Neural crest cell (in vitro differentiated cells): ENCODE data around the gene LAMA3. TPM values are rescaled to one million over a fixed set of nuclear protein-coding genes. Genes with fewer than 3 reads are reported as not detected.
A peak's percentile ranks its signal among the peaks of the same experiment; 100 is the strongest.

Experiments used
- DNase-seq: peaks from one replicate; pipeline ENCODE4 v3.0.0; 2021; ENCODE audit warnings: low read depth, mixed read lengths, low spot score
- H3K27ac Mint-ChIP-seq: one replicate; pipeline ENCODE4 v1.8.0; 2021; ENCODE audit warnings: mild to moderate bottlenecking, mixed read lengths; ENCODE audit not compliant: unreplicated experiment
- H3K27me3 Mint-ChIP-seq: 2 replicates; pipeline ENCODE4 v1.8.0; 2021; ENCODE audit warnings: low read depth, mild to moderate bottlenecking, mixed read lengths
- H3K36me3 Mint-ChIP-seq: 2 replicates; pipeline ENCODE4 v1.8.0; 2021; ENCODE audit warnings: low read depth, mild to moderate bottlenecking, mixed read lengths
- H3K4me1 Mint-ChIP-seq: 2 replicates; pipeline ENCODE4 v1.8.0; 2021; ENCODE audit warnings: mixed read lengths
- H3K4me3 Mint-ChIP-seq: one replicate; pipeline ENCODE4 v1.8.0; 2021; ENCODE audit warnings: mild to moderate bottlenecking, mixed read lengths
- H3K9me3 Mint-ChIP-seq: 2 replicates; pipeline ENCODE4 v1.8.0; 2021; ENCODE audit warnings: mixed read lengths
- total RNA-seq: library from RNA; stranded (reverse); gene quantifications from 2 replicates; pipeline ENCODE4 v1.2.1, GENCODE V29; 2021
- TF ChIP-seq, protein P1 (sequence below): fragments of 200-600 bp; sonication (generic); conservative IDR thresholded peaks from 2 replicates; pipeline ENCODE4 v1.5.0; 2021; ENCODE audit warnings: antibody characterized with exemption, mild to moderate bottlenecking

Gene LAMA3
- total RNA-seq, 1 donor from 2014 or later = 0.35 TPM

DNA sequence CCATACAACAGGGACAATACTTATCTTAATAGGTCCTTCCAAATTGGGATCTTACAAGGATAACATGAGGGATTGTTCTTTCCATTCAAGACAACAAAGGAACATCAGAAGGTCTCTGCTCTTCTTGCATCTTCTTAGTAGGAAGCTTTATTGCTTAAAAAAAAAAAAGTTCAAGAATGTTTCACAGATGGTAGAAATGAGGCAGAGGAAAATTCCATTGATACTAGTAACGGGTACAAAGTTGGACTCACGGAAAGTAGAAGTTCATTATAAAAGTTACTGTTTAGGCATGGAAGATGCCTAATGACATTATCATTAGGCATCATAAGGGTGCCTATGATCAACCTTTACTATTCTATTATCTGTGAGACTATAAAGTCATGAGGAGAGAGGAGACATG, 136.2 kb downstream of the LAMA3 start:
- Mint-ChIP-seq H3K9me3 (no peaks in the 10 kb centered on the region), H3K4me1 (peaks cover 4% of the 10 kb centered on the region), H3K4me3 (no peak overlapping the region), H3K36me3 (no peaks in the 10 kb centered on the region), H3K27ac (no peak overlapping the region), H3K27me3 (no peaks in the 10 kb centered on the region)
- no peak for DNase-seq
- TF ChIP-seq, protein P1, sequence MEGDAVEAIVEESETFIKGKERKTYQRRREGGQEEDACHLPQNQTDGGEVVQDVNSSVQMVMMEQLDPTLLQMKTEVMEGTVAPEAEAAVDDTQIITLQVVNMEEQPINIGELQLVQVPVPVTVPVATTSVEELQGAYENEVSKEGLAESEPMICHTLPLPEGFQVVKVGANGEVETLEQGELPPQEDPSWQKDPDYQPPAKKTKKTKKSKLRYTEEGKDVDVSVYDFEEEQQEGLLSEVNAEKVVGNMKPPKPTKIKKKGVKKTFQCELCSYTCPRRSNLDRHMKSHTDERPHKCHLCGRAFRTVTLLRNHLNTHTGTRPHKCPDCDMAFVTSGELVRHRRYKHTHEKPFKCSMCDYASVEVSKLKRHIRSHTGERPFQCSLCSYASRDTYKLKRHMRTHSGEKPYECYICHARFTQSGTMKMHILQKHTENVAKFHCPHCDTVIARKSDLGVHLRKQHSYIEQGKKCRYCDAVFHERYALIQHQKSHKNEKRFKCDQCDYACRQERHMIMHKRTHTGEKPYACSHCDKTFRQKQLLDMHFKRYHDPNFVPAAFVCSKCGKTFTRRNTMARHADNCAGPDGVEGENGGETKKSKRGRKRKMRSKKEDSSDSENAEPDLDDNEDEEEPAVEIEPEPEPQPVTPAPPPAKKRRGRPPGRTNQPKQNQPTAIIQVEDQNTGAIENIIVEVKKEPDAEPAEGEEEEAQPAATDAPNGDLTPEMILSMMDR = no peak

DNA sequence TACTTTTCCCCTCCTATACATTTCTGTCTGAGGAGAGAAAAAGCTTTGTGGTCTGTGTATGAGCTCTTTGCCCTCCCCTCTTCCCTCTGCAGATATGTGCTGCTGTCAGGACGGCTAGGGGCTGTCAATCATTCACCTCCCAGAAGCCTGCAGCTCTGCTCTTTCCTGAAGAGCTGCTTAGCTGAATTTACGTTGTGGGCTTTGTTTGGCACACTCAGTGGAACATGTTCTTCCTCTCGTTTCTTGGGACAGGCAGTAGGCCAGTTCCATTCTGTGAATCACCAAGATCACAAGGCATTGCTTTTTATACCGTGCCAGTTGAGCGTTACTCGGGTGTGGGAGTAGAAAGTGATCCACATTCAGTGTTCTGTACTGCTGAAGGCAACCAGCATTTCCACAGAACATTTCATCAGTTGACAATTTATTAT, 136.7 kb downstream of the LAMA3 start:
- Mint-ChIP-seq H3K27ac (peak overlapping the region; percentile 65), H3K4me1 (peaks cover 4% of the 10 kb centered on the region), H3K9me3 (no peaks in the 10 kb centered on the region), H3K4me3 (no peak overlapping the region), H3K27me3 (no peaks in the 10 kb centered on the region), H3K36me3 (no peaks in the 10 kb centered on the region)
- TF ChIP-seq, protein P1 = no peak
- no peak for DNase-seq

DNA sequence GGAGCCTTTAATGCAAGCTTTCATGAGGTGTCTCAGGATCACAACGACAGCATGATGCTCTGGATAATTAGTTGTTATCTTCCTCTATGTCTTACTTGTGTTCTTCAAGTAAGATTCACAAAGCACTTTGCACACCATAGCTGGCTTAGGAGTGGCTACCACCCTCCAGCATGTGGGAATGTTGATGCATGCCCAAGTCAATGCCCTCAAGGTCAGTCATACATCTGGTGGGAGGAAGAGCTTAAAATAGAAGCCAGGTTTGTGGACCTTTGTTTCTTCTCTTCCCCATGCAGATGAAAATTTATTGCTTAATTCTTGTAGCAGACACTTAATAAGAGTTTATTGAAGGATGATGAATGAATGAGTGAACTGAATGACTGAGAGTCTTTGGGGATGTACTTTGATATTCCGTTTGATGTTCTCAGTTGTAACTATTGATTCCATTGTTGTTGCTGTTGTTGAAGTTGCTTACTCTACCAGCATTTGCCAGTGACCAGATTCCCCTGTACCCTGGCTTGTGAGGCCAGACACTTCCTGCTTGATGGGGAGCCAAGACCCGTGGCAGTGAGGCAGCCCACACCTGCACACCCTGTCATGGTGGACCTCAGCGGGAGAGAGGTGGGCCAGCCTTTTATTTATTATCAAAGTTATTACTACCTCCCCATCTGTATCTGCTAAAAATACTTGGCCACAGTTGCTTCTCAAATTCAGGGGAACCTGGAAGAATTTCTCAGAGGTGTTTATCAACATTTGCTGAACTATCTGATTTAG, 137.8 kb downstream of the LAMA3 start:
- H3K9me3 Mint-ChIP-seq = no peaks in the 10 kb centered on the region
- peaks cover 4% of the 10 kb centered on the region for H3K4me1 Mint-ChIP-seq
- H3K4me3 Mint-ChIP-seq = no peak overlapping the region
- TF ChIP-seq, protein P1 = no peak
- H3K27me3 Mint-ChIP-seq = no peaks in the 10 kb centered on the region
- H3K27ac Mint-ChIP-seq = no peak overlapping the region
- H3K36me3 Mint-ChIP-seq = no peaks in the 10 kb centered on the region
- DNase-seq = no peak

DNA sequence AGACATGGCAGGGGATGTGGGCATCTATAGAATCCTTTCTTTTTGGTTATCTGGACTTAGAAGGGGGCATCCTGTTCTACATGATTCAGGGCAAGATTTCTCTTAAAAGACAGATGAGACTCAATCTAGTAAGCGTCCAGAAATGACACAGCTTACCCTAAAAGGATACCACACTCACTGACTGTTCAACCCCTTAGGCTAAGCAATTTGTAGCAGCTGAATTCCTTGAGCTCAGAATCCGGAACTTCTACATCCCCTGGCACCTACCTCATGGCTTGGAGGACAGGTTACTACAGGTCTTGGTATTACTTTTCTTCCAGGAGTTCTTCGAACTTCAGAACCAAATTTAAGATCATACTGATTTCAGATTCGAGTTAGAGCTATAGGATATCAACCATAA, 138.4 kb downstream of the LAMA3 start:
- Mint-ChIP-seq H3K9me3 (no peaks in the 10 kb centered on the region), H3K27ac (no peak overlapping the region), H3K27me3 (no peaks in the 10 kb centered on the region), H3K36me3 (no peaks in the 10 kb centered on the region), H3K4me1 (peaks cover 4% of the 10 kb centered on the region), H3K4me3 (no peak overlapping the region)
- TF ChIP-seq, protein P1 = no peak
- no peak for DNase-seq

DNA sequence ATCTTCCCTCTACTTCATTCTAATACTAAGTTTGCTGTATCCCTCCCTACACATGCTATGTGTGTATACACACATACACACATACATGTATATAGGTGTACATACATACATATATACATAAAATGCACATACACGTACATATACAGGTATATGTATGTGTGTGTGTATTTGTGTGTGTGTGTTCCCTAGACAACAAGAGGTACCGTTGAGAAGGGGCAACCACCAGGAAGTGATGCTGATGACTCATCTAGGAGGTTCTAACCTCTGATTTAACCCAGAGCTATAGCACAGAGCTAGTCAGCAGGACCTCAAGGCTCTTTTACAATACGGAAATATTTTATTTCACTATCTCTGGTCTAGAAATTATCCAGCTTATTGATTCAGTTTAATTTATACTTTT, 139.2 kb downstream of the LAMA3 start:
- peaks cover 4% of the 10 kb centered on the region for H3K4me1 Mint-ChIP-seq
- DNase-seq = no peak
- H3K9me3 Mint-ChIP-seq = no peaks in the 10 kb centered on the region
- no peaks in the 10 kb centered on the region for H3K27me3 Mint-ChIP-seq
- TF ChIP-seq, protein P1 = no peak
- H3K4me3 Mint-ChIP-seq = no peak overlapping the region
- H3K36me3 Mint-ChIP-seq = no peaks in the 10 kb centered on the region
- H3K27ac Mint-ChIP-seq = no peak overlapping the region
